ENCODE results near the gene DHX38.

DHX38 gene

GRCh38 chr16:72162105-72162692 lies 68.6 kb downstream of the DHX38 start:
- DNase-seq: no peak
